ENCODE data around the gene DTYMK.

DNA sequence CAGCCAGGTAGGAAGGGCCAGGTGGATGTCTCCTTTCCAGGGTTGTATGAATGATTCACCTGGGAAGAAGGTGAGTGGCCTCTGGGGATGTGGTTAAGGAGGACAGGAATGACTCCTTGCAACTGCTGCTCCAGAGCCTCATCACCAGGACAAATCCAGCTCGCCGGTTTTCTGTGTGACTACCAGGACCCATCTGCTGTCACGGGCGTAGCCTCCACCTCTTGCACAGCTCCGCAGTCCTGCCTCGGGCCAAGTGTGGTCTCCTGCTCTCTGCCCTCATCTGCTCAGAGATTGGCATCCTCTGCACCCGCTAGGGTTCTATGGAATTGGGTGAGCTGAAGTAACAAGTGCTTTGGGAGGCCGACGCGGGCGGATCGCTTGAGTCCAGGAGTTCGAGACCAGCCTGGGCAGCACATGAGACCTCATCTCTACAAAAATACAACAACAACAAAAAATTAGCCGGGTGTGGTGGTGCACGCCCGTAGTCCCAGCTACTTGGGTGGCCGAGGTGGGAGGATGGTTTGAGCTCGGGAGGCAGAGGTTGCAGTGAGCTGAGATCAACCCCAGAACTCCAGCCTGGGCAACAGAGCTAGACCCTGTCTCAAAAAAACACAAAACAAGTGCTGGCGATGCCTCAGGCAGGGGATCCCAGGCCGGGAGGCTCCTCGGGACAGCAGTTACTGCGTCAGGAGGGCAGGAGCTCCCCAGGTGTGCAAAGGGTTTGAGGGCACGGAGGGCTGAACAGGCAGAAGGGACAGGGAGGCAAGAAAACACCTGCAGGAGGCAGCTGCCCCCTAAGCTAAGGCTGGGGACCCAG, 47.0 kb upstream of the DTYMK start:
- TF ChIP-seq, protein P1, sequence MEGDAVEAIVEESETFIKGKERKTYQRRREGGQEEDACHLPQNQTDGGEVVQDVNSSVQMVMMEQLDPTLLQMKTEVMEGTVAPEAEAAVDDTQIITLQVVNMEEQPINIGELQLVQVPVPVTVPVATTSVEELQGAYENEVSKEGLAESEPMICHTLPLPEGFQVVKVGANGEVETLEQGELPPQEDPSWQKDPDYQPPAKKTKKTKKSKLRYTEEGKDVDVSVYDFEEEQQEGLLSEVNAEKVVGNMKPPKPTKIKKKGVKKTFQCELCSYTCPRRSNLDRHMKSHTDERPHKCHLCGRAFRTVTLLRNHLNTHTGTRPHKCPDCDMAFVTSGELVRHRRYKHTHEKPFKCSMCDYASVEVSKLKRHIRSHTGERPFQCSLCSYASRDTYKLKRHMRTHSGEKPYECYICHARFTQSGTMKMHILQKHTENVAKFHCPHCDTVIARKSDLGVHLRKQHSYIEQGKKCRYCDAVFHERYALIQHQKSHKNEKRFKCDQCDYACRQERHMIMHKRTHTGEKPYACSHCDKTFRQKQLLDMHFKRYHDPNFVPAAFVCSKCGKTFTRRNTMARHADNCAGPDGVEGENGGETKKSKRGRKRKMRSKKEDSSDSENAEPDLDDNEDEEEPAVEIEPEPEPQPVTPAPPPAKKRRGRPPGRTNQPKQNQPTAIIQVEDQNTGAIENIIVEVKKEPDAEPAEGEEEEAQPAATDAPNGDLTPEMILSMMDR (IDR thresholded peaks at IDR 0.05; ENCODE audit: low read length): no peak
- no peak for TF ChIP-seq EZH2 (IDR thresholded peaks at IDR 0.05; ENCODE audit: borderline replicate concordance, low read length)
